Fibroblast of skin of back (primary cell): ENCODE data around the gene NAT10.

Experiments used
- DNase-seq: peaks from one replicate; pipeline ENCODE4 v3.0.0-alpha.2; 2013

Gene NAT10

DNA sequence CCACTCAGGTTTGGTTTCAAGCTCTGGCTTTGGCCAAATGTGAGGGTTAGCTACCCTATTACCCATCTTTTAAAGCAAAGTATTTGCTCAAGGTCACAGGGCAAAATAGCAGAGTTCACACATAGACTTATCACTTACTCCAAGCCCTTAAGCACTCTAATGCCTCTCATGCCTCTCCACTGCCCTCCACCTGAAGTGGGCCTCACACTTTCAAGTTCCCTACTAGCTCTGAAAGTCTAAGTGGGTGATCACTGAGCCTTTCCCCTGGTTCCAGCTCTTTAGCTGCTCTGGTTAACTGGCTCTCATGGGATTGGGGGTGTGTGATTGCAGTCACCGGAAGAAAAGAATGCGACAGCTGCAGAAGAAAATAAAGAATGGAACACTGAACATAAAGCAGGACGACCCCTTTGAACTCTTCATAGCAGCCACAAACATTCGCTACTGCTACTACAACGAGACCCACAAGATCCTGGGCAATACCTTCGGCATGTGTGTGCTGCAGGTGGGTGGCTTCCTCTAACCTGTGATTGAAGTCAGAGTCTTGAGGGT is 6.4 kb downstream of the NAT10 start:
- no peak for DNase-seq

DNA sequence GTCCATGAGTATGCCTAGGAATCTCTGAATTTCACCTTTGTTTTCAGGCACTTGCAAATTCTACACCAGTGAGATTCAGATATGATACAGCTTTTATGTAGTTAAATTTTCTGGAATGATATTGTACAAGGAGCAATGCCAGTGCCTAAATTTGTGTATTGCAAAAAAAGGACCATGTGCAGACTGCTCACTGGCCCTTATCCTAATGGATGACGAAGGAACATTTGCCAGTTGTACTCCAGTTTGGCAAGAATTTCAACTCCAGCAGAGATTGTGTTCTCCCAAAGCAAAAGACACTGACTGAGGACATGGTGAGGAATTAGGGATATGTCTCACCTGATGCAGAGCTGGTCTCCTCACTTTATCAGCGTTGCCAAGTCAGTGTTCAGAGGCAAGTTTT is 8.6 kb downstream of the NAT10 start:
- DNase-seq, result no peak

DNA sequence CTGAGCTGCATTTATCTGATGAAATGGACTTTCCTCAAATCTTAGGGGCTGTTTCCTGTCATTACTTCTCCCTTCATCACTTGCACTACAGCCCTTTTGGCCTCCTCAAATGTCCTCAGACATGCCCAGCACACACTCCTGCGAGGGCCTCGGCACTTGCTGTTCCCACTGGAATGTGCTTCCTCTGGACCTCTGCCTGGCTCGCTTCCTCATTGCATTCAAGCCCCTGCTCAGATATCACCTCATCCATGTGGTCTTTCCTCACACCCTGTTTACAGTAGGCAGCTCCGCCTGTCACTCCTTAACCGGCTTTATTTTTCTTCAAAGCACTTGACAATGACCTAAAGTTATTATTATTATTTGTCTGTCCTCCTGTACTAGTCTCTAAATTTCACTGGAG is 9.0 kb downstream of the NAT10 start:
- no peak for DNase-seq

DNA sequence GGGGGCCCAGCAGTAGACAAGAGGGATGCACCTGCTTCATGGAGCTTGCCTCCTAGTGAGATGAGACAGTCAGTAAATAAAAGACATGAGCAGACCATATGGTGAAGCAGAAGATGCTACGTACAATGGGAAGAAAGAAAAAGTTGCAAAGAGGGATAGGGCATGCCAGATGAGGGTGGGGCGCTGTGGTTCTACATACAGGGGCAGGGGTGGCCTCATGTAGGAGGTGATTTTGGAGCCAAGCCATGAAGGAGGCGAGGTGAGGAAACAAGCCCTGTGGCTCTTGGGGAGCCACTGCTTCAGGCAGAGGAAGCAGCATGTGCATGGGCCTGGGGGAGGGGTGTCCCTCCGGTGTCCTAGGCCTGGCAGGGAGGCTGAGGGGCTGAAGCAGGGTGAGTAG is 15.2 kb downstream of the NAT10 start:
- DNase-seq, result no peak

DNA sequence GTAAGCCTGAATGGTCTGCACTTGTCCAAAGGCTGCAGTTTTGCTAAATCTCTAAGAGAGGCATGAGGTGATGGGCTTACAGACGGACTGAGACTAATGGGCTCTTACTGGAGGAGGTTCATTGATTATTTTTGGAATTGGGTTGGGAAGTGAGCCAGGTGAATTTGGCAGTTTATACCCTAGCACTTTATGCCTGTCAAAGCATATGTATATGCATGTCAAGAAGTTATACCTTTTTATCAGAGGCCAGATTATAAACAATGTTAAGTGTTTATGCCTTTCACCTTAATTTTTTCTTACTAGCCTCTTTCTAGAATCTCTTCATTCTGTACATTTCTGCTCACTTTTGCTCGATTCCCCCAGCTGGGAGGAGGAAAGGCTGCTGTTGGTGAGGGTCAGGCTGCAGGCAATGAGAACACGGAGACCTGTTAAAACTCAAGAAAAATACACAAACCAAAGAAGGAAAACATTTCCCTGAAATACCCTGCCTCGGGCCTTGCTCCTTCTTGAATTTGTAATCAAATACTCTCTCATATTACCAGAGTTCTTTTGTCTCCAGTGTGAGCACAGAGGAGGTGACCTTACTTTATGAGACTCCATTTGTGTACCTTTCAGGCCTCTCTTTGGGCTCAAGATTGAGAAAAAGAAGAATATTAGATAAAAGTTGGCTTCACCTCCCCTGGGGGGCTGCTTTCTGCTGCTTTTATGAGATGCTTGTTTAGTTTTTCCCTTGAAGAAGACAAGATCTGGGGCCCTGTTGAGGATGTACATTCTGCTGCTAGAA is 19.6 kb downstream of the NAT10 start:
- no peak for DNase-seq

DNA sequence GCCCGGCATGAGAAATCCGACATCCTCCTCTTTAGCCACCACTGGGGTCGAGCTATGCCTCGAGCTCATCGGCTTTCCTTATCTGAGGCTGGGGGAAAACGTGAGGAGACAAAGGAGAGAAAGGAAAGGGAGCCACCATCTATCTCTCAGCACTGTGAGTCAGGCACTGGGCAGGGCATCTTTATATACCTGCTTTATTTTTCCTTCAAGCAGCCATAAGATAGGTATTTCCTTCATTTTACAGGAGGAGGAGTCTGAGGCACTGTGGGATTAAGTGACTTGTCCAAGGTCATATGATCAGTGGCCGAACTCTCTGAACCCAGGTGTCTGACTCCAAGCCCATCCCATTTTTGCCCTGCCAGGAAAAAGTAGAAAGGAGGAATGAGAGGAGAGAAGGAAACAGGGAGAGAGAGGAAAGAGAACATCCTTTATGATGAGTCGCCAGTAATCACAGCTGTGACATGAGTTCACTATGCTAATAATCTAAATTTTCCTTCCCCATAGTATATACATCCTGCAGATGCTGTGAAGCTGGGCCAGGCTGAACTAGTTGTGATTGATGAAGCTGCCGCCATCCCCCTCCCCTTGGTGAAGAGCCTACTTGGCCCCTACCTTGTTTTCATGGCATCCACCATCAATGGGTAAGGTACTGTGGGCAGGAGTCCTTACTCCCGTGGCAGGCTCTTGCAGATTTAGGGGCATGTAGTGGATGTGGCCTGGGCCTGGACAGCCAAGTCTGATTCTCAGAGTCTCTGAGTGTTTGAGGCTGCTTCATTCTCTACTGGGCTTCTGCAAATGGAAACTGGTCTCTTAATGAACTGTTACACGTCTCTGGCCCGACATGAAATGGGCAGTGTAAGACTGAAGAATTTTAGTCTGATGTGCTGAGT is 21.8 kb downstream of the NAT10 start:
- no peak for DNase-seq

DNA sequence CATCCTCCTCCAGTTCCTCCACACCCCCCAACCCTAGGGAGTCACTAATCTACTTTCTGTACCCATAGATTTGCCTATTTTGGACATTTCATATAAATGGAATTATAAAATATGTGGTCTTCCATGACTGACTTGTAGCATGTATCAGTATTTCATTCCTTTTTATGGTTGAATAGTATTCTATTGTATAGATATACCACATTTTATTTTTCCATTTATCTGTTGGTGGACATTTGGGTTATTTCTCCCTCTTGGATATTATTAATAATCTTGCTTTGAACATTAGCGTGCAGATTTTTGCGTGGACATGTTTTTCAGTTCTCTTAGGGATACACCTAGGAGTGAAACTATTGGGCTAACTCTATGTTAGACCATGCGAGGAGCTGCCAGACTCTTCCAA is 23.4 kb downstream of the NAT10 start:
- DNase-seq, result no peak

DNA sequence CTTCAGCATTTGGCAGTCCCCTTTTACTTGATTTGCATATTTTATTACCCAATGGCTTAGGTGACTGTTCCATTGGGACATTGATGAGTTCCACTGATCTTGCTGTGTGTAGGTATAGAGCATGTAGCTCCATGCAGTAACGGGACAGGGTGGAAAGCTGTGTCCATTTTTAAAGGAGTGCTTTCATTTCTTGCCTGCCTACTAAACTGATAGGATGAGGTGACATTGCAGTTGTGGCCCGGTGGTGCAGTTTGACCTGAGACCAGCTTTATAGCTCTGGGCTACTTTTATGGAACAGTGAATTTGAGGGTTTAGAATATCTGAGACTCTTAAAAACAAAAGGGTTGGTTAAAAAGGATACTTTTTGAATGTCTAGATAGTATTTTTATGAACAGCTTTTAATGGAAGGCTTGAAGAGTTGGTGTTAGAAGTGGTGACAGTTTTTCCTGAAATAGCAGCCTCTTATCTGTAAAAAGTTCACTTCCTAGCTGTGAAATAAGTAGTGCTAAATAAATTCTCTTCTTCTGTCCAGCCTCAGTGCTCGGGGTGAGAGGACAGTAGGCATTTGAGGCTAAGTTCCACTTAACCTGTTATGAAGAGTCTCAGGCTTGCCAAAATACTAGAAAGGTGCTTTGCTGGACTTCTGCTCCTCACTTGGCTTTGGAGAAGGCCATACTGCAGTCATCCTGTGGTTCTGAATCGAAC is 27.0 kb downstream of the NAT10 start:
- no peak for DNase-seq

DNA sequence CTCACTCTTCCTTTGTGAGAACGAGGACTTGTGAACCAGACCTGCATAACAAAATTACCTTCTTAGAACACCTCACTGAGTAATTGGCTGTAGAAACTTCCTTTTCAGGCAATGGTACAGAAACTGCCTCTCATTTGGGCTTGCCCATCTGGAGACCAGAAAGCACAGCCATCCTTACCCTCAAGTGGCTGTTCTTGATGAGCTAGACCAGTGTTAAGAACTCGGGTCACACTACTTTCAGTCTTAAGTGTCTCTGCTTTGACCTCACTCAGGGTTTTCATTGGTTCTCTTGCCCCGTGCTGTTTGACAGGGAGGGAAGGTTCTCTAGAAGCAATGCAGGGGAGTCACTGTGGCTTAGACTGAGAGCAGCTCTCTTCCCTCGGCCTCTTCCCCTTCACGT is 29.3 kb downstream of the NAT10 start:
- no peak for DNase-seq

DNA sequence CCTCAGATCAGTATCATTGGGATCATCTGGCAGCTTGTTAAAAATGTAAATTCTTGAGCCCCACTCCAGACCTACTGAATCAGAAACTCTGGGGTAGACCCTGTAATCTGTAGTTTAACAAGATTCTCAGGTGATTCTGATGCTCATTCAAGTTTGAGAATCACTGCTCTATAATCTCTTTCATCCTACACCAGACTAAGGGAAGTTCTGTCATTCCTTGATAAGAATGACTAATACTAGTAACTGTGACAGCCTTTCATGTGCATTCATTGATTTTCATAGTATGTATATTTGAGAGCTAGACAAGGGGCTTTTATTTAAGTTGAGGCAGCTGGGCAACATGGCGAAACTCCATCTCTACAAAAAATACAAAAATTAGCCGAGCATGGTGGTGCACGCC is 30.0 kb downstream of the NAT10 start:
- no peak for DNase-seq

DNA sequence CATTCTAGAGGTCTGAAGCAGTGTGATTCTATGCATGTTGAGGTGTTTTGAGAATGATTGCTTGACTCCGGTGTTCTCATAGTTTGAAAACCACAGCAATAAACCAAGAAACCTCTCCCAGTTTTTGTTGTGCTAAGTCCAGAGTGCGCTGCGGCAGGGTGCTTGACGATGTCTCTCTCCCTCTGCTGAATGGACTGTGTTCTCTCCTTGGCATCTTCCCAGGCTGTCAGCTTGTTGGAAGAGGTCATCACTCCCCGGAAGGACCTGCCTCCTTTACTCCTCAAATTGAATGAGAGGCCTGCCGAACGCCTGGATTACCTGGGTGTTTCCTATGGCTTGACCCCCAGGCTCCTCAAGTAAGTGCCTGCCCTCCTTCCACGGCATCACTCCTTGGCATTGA is 31.0 kb downstream of the NAT10 start:
- no peak for DNase-seq

DNA sequence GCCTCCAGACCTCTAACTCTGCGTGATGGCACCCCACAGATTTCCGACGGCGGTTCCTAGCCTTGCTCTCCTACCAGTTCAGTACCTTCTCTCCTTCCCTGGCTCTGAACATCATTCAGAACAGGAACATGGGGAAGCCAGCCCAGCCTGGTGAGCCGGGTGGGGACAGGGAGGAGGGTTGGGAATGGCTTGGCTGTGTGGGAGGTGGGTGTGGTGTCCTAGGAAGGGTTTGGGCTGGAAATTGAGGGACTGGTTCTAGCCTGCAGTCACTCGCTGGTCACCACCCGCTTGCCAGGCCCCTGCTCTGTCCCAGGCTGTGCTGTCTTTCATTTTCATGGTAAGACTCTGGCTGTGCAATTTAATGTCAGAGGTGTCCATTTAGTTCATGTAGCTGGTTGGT is 33.9 kb downstream of the NAT10 start:
- DNase-seq, result no peak

DNA sequence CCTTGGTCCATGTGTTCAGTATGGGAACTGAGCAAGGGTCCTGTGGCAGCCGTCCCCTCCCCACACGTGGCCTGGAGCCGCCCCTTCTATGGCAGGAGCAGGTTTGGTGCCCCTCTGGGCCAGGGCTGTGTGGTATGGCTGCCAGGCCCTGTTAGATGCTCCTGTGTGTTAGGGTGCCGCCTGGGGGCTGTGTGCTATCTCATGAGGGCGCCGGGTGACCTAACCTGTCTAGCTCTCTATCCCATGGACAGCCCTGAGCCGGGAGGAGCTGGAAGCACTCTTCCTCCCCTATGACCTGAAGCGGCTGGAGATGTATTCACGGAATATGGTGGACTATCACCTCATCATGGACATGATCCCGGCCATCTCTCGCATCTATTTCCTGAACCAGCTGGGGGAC is 34.7 kb downstream of the NAT10 start:
- DNase-seq, result no peak

DNA sequence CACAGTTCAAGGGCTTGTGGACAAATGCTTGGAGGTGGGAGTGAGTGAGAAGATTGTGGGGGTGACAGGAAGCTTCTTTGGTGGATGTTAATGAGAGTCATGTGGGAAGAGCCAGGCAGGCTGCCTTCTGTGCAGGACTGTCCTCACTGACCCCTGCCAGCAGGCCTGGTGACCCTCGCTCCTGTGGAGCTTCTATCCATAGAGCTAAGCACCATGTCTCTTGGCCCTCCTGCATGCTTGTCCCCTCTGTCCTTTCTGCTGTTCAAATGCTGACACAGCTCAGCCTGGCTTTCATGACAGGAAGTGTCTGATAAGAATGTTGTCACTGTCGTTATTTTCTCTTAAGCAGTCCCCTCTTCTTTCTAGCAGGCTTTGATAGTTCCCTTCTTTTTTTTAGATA is 37.6 kb downstream of the NAT10 start:
- DNase-seq, result no peak

DNA sequence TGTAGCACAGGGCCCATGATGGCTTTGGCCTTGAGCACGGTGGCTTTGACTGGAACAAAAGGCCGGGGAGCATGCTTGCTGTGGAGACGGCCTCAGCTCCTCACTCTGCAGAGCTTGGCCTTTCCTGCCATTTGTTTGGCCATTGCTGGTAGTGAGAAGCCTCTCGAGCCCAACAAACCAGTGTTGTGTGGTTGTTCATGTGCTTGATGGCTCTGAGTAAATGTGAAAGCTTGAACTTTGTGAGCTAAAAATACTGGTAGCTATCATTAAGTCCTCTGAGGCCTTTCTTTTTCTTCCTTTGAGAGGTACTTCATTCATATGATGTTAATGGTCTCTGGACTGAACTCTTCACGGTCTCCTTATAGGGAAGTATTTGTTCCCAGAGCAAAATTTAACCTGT is 39.6 kb downstream of the NAT10 start:
- DNase-seq, result no peak

DNA sequence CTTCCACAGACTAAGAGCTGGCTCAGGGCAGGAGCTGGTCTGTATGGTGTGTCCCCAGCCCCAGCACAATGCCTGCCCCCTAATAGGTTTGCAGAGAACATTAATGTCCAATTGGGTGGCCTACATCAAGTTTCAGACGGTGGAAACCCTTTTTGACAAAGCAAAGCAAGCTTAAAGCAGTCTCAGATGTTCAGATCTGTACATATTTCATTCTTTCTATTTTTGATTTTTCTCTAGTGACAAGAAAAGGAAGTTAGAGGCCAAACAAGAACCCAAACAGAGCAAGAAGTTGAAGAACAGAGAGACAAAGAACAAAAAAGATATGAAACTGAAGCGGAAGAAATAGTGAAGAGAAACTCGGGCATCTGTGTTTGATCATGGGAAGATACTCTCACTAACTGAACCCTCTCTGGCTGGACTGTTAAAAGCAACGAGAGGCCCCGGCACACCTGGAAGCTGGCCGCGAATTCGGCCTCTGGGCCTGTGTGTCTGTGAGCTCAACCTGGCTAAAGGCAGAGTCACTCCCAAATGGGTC is 40.5 kb downstream of the NAT10 start:
- DNase-seq, result no peak

DNA sequence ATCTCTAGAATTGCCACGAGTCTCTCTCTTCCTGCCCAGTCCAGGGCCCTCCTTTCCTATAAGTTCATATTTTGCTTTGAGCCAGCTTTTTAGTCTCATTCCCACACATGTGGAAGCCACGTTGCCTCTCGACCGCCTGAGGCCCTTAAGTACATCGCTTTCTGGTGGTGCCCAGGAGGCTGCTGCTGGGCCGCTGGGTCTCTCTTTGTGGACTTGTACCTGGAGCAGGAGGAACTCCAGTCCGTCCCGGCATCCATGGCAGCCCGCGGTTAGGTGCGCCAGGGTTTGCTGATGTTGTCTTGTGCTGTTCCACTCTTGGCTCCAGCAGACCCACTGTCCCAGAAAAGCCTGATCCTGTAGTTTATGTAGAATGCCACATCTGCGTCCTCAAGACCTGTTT is 41.0 kb downstream of the NAT10 start:
- DNase-seq, result no peak

DNA sequence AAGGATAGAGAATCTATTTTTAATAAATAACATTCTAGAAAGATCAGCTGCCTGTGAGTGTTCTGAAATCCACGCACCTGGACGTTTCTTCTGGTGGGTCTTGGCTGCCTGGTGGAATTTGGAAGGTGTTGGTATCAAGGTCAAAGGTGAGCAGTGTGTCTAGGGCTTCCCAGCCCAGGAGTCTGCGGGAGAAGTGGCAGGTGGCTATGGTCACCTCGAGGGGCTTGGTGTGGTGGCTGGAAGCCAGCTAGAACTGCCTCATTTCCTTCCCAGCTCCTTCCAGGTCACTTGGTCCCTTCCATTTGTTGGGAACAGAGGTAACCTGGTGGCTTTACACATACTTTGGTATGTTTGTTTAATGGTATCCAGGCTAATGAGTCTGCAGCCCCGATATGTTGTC is 41.4 kb downstream of the NAT10 start:
- no peak for DNase-seq

DNA sequence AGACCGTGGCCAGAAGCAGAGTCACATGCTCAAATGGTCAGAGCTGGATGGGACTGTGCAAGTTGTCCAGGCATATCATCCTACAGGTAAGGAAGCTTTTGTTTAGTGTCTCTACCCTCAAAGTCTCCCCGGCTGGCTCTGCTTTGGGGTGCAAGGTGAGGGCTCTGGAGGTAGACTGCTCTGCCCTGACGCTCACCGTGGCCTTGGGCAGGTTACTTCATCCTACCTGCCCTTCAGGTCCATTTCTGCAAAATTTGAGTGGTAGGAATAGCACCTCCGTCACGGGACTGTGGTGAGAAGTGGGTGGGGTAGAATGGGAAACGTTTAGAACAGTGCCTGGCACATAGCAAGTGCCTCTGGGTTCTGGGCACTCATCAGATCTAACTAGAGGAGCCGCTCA is 42.2 kb downstream of the NAT10 start:
- no peak for DNase-seq

DNA sequence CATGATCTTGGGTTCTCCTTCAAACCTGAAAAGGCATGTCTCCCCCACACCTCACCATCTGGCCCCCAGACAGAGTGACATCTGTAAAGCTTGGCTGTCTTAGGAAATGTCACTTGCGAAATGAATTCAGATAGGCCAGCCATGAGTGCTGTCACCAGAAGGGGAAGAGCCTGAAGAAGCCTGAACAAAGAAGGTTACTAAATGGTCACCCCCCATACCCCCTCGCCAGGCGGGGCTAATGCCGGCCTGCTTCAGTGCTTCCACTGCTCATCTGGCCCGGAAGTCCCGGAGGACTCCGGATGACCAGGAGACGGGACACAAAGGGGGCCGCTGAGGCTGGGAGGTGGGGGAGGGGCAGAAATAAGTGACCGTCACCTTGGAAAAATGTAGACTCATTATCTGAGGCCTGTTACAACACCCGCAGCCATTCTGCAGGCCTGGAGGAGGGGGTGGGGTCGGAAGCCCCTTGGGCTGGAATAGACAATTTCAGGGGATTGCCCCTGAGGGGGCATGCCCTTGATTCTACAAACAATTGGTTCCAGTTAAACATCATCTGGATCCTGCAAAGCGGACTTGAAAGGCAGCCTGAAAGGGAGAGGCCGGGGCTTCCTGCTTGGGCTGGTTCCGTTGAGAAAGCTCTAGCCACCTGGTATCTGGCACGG is 43.2 kb downstream of the NAT10 start:
- no peak for DNase-seq

DNA sequence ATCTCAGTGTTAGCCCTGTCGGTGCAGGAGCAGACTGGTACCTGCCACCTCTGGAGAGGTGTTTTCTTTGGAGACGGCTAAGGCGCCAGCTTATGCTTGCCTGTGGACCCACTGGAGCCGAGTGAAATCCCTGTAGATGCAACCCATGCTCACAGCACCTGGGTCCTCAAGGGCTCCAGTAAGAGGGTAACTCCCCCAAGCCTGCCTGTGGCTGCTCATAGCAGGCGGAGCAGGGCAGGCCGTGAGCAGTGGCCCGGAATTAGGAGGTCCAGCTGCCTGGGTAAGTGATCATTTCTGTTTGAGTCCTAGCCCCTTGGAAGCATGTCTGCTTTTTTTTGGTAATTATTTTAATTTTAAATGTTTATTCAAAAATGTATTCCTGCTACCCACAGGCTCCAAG is 43.8 kb downstream of the NAT10 start:
- DNase-seq, result no peak

DNA sequence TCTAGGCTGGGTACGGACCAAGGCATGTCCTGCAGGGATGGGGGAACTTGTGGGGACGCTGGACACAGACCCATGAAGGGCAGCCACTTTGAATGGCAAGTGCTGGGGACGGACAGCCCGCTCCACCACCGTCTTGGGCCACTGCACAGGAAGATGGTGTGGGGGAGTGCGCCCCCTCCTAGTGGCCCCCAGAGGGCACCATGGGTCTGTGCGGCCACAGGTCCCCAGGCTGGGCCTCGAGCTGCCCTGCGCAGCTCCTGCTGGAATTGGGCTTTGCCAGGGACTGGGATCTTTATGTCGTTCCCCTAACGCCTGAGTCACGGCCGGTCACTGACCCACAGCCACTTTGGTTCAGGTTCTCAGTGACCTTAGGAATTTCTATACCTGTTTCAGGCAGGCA is 44.4 kb downstream of the NAT10 start:
- DNase-seq, result no peak
